DMS153 (cell line): ENCODE results near the gene ARL14.

Experiments used
- DNase-seq: peaks from one replicate; lab custom pipeline; 2025; lab: John Stamatoyannopoulos, UW

Gene ARL14

GRCh38 chr3:160676547-160677303 lies at the start of gene ARL14:
TSS of gene ARL14 (plus strand) at chr3:160677160. CDS start at chr3:160677347, 187 bp downstream.
- DNase-seq, result no peak

DNA sequence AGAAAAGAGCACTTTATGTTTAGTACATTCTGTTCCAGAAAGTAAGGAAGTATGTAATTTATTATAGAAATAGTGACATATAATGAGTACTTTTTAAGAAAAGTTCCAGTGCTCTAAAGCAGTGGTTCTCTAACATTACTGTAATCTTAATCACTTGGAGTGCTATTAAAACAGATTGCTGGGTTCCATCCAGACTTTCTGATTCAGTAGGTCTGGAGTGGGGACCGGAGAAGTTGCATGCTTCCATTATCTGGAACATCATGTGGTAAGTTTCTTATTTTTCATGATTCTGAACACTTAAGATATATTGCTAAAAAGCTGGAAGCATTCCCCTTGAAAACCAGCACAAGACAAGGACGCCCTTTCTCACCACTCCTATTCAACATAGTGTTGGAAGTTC lies 47.5 kb upstream of the ARL14 start:
- no peak for DNase-seq

DNA sequence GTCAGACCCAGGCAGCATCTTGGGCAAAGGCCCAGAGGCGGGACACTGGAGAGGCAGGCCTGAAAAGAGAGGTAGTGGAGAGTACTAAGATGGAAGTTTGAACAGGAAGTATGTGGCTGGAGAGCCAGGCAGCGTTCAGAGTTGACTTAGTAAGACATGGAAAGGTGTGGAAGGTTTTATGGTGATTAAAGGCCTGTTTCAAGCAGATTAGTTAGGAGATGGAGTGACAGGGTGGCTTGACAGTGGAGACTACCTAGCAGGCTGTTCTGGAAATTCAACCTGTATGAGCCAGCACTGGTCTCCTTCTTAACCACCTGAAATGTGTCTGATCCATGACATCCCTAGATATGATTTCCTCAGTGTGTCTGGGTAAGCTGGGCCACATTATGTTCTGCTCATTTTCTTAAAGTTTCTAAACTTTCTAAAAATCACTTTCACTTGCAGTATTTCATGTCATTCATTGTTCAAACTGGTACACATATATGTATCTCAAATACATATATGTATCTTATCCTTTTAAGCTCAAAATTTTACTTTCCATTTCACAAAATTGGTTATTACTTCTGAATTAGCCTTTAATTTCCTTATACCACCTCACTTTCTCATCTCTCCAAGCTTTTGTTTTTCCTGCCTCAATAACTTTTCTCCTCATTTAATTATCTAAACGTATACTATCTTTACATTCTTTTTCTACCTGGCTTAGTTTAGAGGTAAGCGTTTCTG lies 43.4 kb upstream of the ARL14 start:
- no peak for DNase-seq

- no peak for DNase-seq
Measured at GRCh38 chr3:160635213-160635612, 41.7 kb upstream of the ARL14 start.

- DNase-seq, result no peak
Measured at GRCh38 chr3:160637086-160637485, 39.9 kb upstream of the ARL14 start.

DNA sequence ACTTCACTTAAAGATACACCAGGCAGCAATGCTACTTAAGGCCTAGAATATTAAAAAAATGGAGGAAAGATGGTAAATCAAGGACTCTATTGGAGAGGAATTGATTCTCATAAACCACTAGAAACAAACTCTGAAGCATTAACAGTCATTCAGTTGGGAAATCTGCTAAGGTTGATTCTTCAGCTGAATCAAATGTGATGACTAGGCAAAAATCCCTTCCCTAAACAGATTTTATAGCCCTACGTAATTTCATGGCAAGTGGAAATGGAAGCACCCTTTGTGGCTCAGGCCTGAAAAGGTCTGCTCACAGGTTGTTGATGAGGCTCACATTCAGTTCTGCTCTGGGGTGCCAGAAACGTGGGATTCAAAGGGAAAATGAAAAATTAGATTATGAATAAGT lies 38.8 kb upstream of the ARL14 start:
- DNase-seq, result no peak

DNA sequence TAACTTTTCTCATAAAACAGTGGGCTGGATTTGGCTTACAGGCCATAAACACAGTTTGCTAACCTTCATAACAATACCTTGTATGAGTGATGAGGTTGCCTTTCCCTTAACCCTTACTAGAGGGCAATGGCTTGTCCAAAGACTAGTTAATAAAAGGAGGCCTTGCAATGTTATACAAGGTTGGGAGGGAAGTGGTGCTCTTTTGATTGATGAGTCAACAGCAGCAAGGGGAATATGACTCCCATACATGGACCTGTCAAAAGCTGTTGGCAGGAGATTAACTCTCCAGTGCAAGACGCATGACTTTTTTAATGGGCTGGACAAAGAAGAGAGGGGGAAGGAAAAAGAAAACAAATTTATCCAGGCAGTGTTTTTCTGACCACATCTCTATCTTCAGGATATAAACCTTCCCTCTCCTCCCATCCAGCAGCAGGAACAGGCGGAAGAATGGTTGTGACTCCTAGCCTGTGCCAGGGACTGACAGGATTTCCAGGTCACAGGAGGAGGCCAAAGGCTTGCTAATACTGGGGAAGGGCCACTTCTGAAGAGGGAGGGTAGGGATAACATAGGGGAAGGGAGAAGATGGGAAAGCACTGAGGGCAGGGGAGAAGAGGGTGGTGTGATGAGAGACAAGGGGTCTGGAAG lies 35.2 kb upstream of the ARL14 start:
- no peak for DNase-seq

DNA sequence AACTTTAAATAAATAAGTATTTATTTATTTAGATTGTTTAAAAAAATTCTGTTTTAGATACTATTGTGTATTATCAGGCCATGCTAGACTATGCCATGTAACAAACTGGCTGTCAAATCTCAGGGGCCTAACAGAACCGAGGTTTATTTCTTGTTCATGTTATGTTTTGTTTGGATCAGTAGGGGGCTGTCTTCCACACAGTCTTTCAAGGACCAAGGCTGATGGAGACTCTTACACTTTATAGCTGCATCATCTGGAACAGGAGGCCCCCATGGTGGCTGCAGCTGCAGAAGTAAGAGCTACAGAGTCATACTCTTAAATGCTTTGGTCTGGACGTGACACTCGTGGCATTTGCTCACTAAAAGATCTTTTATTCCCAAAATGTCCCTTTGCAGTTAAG lies 33.0 kb upstream of the ARL14 start:
- DNase-seq, result no peak

DNA sequence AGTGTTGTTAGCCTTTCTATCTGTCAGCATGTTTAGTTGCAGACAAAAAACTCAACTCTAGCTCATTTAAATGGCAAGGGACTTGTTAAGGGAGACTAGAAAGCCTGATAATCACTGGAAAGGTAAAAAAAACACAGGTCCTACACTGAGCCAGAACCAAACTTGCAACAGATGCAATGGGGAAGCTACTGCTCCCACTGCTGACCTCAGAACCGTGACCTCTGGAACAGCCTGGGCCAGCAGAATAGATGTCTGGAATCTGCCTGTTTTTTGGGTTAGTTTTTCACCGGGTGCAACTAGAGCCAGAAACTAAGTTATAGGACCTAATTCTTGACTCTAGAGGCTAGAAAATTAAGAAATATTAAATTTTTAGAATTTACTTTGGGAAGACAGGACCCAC lies 32.5 kb upstream of the ARL14 start:
- DNase-seq, result no peak

GRCh38 chr3:160648701-160649100 lies 28.3 kb upstream of the ARL14 start:
- no peak for DNase-seq

DNA sequence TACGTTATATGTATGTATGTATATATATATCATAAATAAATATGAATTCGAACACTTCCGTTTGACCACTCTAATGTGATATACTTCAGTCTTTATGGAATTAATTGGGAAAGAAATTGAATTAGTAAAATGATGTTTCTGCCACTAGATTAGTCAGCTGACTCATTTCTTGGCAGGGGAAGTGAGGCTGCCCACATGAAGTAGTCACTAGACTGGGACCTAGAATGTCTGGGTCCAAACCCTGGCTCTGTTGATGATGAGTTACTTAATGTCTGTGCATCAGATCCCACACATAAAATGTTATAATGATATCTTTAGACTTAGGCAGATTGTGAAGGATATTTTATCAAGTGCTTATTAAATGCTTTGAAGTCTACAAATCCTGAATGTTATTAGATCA lies 27.4 kb upstream of the ARL14 start:
- DNase-seq, result no peak

- no peak for DNase-seq
Measured at GRCh38 chr3:160653512-160653911, 23.4 kb upstream of the ARL14 start.

DNA sequence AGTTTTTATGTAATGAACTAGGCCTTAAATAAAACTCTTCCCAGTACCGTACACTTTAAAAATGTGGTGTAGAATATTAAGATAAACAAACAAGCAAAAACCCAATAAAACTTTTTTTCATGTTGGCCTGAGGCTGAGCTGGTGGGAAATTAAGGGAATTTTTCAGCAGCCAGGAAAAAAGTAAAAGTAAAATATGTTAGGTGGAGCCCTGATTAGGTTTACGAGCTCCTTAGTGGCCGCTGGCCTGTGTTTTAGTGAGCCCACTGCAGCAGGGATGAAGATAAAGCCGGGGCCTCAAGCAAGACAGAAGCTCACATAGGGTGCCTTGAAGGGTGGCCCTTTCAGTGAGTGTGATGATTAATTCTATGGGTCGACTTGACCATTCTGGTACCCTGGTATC lies 16.1 kb upstream of the ARL14 start:
- no peak for DNase-seq

- DNase-seq, result no peak
Measured at GRCh38 chr3:160661660-160662059, 15.3 kb upstream of the ARL14 start.

GRCh38 chr3:160665231-160665630 lies 11.7 kb upstream of the ARL14 start:
- no peak for DNase-seq

DNA sequence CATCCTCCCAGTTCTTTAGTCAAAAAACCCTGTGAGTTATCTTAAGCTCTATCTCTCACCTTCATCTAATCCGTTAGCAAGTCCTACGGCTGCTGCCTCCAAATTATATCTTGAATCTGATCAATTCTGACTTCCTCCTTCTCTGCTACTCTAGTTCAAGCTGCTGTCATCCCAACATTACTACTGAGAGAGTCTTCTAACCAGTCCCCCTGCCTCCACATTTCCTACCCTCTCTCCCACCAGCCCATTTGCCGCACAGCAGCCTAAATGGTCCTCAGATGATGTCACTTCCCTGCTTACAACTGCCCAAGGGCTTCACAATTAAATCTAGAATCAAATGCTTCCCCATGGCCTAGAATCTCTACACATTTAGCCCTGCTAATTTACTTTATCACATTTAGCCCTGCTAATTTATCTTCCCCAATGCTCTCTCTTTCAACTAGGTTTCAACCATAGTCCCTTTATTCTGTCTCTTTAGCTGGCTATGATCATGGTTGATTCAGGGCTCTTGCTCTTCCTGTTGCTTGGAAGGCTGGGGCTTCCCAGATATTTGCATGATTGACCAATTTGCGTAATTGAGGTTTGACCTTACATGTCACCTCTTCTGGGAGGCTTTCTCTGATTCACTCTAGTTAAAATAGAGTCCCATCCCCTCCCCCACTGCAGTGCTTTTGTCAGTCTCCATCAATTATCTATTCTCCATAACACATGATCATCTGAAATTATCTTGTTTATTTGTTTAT lies 11.0 kb upstream of the ARL14 start:
- DNase-seq, result no peak

- no peak for DNase-seq
Measured at GRCh38 chr3:160667452-160667851, 9.5 kb upstream of the ARL14 start.

DNA sequence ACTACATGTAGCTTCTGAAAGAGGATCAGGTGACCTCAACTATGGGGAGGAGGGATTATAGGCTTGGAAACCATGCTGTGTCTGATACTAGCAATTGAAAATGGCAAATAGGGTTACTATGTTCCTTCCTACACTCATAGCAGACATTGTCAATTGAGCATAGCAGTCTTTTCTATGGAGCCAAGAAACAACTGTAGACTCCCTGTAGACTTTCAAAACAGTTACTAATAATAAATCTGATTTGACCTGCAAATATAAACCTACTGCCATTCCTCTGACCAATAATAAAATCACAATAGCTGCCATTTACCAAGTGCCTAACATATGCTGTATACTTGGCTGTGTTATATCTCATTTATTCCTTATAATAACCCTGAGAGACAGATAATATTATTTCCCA lies 8.5 kb upstream of the ARL14 start:
- DNase-seq, result no peak

- DNase-seq, result no peak
Measured at GRCh38 chr3:160671231-160671630, 5.7 kb upstream of the ARL14 start.

DNA sequence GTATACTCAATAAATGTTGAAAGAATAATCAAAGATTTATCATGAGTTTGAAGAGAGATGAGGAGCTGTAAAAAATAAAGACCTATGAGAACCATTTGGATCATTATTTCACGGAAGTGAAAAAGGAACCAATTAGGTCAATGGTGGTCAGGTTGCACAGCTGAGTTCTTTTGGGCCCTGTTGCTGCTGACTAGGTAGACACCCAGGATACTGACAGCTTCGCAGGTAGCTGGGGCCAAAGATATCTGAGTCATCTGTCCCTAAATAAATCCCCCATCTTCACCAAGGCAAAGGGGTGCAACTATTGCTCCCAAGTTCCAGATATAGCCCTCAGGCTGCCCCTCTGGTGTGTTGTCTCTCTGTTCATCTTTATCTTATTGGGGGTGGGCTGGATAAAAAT lies 5.0 kb upstream of the ARL14 start:
- no peak for DNase-seq

DNA sequence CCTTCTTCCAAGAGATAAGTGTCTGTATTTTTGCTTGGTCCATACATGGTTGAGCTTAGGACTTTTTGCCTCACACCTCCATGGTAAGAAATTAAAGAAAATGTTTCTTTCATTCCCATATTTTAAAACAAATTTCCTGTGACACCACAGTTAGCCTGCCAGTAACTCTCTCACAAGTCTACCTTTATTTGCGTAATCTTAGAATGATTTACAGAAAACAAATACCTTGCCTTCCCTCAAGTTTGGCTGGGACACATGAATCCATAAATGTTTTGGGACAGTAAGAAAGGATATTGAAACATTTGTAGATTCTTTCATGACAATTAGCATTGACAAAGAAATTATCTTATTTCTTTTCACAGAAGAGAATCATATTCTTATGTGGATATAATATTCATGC lies 3.8 kb upstream of the ARL14 start:
- DNase-seq, result no peak

DNA sequence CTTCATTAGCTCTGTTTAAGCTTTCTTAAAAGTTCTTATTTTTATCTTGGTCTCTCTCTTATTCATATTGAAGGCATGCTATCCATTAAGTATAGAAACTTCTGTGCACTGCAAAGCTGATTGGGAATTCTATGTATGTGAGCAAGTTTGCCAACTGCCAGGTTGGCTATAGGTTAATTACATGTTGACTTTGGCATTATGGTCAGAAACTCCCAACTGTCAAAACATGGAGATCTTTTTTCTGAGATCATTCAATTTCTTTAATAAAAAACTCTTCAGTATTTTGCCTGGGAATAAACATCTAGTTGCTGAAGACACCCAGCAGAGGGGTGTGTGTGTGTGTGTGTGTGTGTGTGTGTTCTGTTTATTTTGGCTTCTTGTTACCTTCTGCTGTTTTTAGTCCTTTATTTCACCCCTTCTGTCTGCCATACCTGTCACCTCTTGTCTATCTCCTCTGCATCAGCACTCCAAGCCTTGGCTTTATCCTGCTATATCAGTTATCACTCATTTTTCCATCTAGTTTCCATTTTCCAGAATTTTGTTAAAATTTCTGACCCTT lies 1.3 kb upstream of the ARL14 start:
- DNase-seq, result no peak
